Thoracic aorta (tissue), 2 donors: Measurements from ENCODE around the gene ALPK3. TPM values are rescaled to one million over a fixed set of nuclear protein-coding genes. Genes with fewer than 3 reads are reported as not detected.
A peak's percentile ranks its signal among the peaks of the same experiment; 100 is the strongest.
"Not testable (repeated sequence)": the region's sequence is repeated elsewhere in the genome, so short reads cannot be mapped to it uniquely, and the experiment has no call there.

Source experiments
- ATAC-seq: fragments of 150-250 bp; one replicate; pipeline ENCODE4 v1.8.0; 2017; ENCODE audit warnings: low read depth; ENCODE audit not compliant: insufficient number of reproducible peaks, low FRiP score
- DNase-seq: peaks from one replicate; pipeline ENCODE4 v3.0.0-alpha.2; 2020; ENCODE audit warnings: low spot score
- H3K27ac ChIP-seq, 2 donors: fragments of 200-600 bp; sonication (generic); 1 replicate in 1 of 2; 2 replicates in 1 of 2; pipeline ENCODE4 v1.5.1; 2016; ENCODE audit warnings: mild to moderate bottlenecking in 2 of 2, moderate library complexity in 2 of 2
- H3K27me3 ChIP-seq: fragments of 200-600 bp; sonication (generic); replicated peaks from 2 replicates; pipeline ENCODE4 v1.6.0; 2016; ENCODE audit warnings: mild to moderate bottlenecking; ENCODE audit not compliant: insufficient read depth
- H3K36me3 ChIP-seq: fragments of 200-600 bp; sonication (generic); one replicate; pipeline ENCODE4 v1.5.1; 2016
- H3K4me1 ChIP-seq, 2 donors: fragments of 200-600 bp; sonication (generic); 1 replicate in 1 of 2; 2 replicates in 1 of 2; pipeline versions ENCODE4 v1.5.1 to v1.6.0; 2016; ENCODE audit warnings: low read depth in 2 of 2, mild to moderate bottlenecking in 1 of 2; ENCODE audit not compliant: control insufficient read depth in 1 of 2
- H3K4me3 ChIP-seq: fragments of 200-600 bp; sonication (generic); 2 replicates; pipeline ENCODE4 v1.5.1; 2016; ENCODE audit warnings: mild to moderate bottlenecking
- H3K9me3 ChIP-seq: fragments of 200-600 bp; sonication (generic); 2 replicates; pipeline ENCODE4 v1.5.1; 2016
- total RNA-seq, 2 donors: library from RNA; depleted of rRNA; stranded (reverse); fragments of >200 nt; gene quantifications; one replicate each; pipeline versions ENCODE4 v1.1.0 to v1.2.3, GENCODE V29; 2016
- TF ChIP-seq, protein P1 (sequence below): fragments of 200-600 bp; sonication (generic); IDR thresholded peaks from one replicate; pipeline ENCODE4 v1.5.1; 2019; ENCODE audit warnings: antibody characterized with exemption

ALPK3 gene
- total RNA-seq, 2 donors from 2014 or later, result 56.9 to 81.1 TPM

GRCh38 chr15:84842781-84843180 lies 25.6 kb downstream of the ALPK3 start:
- no peak for DNase-seq
- Histone ChIP-seq H3K27me3 (no peaks in the 10 kb centered on the region), H3K36me3 (peaks cover 5% of the 10 kb centered on the region), H3K27ac (peak overlapping the region; percentile 97 to 99), H3K4me3 (no peak overlapping the region), H3K4me1 (peaks cover 34 to 72% of the 10 kb centered on the region in 2 donors), H3K9me3 (no peaks in the 10 kb centered on the region)
- TF ChIP-seq, protein P1, sequence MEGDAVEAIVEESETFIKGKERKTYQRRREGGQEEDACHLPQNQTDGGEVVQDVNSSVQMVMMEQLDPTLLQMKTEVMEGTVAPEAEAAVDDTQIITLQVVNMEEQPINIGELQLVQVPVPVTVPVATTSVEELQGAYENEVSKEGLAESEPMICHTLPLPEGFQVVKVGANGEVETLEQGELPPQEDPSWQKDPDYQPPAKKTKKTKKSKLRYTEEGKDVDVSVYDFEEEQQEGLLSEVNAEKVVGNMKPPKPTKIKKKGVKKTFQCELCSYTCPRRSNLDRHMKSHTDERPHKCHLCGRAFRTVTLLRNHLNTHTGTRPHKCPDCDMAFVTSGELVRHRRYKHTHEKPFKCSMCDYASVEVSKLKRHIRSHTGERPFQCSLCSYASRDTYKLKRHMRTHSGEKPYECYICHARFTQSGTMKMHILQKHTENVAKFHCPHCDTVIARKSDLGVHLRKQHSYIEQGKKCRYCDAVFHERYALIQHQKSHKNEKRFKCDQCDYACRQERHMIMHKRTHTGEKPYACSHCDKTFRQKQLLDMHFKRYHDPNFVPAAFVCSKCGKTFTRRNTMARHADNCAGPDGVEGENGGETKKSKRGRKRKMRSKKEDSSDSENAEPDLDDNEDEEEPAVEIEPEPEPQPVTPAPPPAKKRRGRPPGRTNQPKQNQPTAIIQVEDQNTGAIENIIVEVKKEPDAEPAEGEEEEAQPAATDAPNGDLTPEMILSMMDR, result no peak
- ATAC-seq, result no peak

DNA sequence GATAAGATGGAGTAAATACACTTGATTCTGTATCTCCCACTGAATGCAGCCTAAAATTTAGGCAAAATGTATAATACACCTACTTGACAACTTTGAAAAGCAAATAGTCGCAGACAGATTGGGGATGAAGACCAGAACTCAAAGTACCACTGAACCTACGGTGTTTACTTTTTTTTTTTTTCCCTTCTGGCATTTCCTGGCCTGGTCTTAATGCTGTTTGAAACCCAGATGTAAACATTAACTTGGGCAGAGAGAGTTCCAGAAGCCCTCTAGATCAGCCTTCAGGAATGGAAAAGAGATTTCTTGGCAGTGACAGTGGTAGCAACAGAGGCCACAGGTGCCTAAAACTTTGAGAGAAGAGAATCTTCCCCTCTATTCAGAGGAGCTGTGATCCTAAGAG lies 27.8 kb downstream of the ALPK3 start:
- DNase-seq, result no peak
- H3K4me3 ChIP-seq, result no peak overlapping the region
- no peak for ATAC-seq
- peaks cover 24 to 52% of the 10 kb centered on the region in 2 donors for H3K4me1 ChIP-seq
- no peaks in the 10 kb centered on the region for H3K9me3 ChIP-seq
- no peaks in the 10 kb centered on the region for H3K36me3 ChIP-seq
- H3K27me3 ChIP-seq, result no peaks in the 10 kb centered on the region
- peak overlapping the region; percentile 79 to 99 for H3K27ac ChIP-seq
- TF ChIP-seq, protein P1, result no peak

- peak overlapping the region; percentile 79 to 99 for H3K27ac ChIP-seq
- not testable (repeated sequence) for DNase-seq, ATAC-seq
Observed at GRCh38 chr15:84845631-84846030, 28.5 kb downstream of the ALPK3 start.

GRCh38 chr15:84846269-84846668 lies 29.1 kb downstream of the ALPK3 start:
- DNase-seq, result no peak
- TF ChIP-seq, protein P1, result no peak
- ATAC-seq, result no peak
- Histone ChIP-seq H3K9me3 (no peaks in the 10 kb centered on the region), H3K4me1 (peaks cover 13 to 39% of the 10 kb centered on the region in 2 donors), H3K4me3 (no peak overlapping the region), H3K36me3 (no peaks in the 10 kb centered on the region), H3K27me3 (no peaks in the 10 kb centered on the region), H3K27ac (peak overlapping the region in 1 of 2 donors; percentile 99)

More at GRCh38 chr15:84845631-84846030, 28.5 kb downstream of the ALPK3 start:
- H3K4me3 ChIP-seq, H3K27me3 ChIP-seq, H3K9me3 ChIP-seq, H3K36me3 ChIP-seq: not testable (repeated sequence)
- peaks cover 17 to 45% of the 10 kb centered on the region in 2 donors for H3K4me1 ChIP-seq
- TF ChIP-seq, protein P1, result peak; percentile 69

DNA sequence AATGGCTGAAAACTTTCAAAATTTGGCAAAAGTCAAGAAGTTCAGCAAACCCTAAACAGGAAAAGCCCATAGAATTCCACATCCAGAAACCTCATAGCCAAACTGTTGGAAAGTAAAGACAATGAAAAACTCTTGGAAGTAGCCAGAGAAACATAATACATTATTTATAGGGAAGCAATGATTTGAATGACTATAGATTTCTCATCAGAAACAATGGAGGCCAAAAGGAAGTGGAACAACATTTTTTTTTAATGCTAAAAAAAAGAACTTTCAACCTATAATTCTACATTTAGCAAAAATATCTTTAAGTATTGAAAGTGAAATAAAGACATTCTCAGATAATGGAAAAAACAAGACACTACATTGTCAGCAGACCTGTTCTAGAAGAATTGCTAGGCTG lies 30.2 kb downstream of the ALPK3 start:
- Histone ChIP-seq H3K4me3 (no peak overlapping the region), H3K27ac (no peak overlapping the region), H3K9me3 (no peaks in the 10 kb centered on the region), H3K27me3 (no peaks in the 10 kb centered on the region), H3K36me3 (no peaks in the 10 kb centered on the region), H3K4me1 (peaks cover 10 to 28% of the 10 kb centered on the region in 2 donors)
- ATAC-seq (no peak), DNase-seq (no peak)
- TF ChIP-seq, protein P1, result no peak
